HepG2 (cell line): ENCODE measurements around the gene TEX261. TPM values are rescaled to one million over a fixed set of nuclear protein-coding genes. Genes with fewer than 3 reads are reported as not detected.

Source experiments
- CCAR2 ChIP-seq: fragments of 200-400 bp; formaldehyde crosslinking; optimal IDR thresholded peaks from 2 replicates; pipeline ENCODE3; 2018; ENCODE audit warnings: low read depth, mild to moderate bottlenecking, low read length, moderate library complexity
- MAZ ChIP-seq, 2 experiments: sonication (generic) in 1 of 2; formaldehyde crosslinking in 1 of 2; IDR thresholded peaks; 2 replicates each; pipeline versions ENCODE4 v1.5.0 to v1.6.1; 2012 to 2020; ENCODE audit warnings: low read depth in 2 of 2, mild to moderate bottlenecking in 2 of 2, borderline replicate concordance in 1 of 2, improper control_type of control experiment in 1 of 2, low read length in 1 of 2, missing genetic modification reagents in 1 of 2, moderate library complexity in 1 of 2
- ONECUT2 ChIP-seq: sonication (generic); formaldehyde crosslinking; IDR thresholded peaks from 2 replicates; pipeline ENCODE4 v1.4.0; 2020; ENCODE audit warnings: missing genetic modification reagents
- ZGPAT ChIP-seq: IDR thresholded peaks from 2 replicates; pipeline ENCODE4 v1.6.1; 2016; ENCODE audit warnings: mild to moderate bottlenecking
- ZNF124 ChIP-seq: sonication (generic); formaldehyde crosslinking; IDR thresholded peaks from 2 replicates; pipeline ENCODE4 v1.4.0; 2020; ENCODE audit warnings: missing genetic modification reagents
- ZNF263 ChIP-seq: sonication (generic); formaldehyde crosslinking; IDR thresholded peaks from 2 replicates; pipeline ENCODE4 v1.4.0; 2020; ENCODE audit warnings: missing genetic modification reagents
- ZNF274 ChIP-seq: sonication (generic); formaldehyde crosslinking; IDR thresholded peaks from 2 replicates; pipeline ENCODE4 v1.5.1; 2020; ENCODE audit warnings: mild to moderate bottlenecking, missing genetic modification reagents
- ZNF558 ChIP-seq: sonication (generic); formaldehyde crosslinking; IDR thresholded peaks from 2 replicates; pipeline ENCODE4 v1.9.0; 2022; ENCODE audit warnings: mild to moderate bottlenecking, missing genetic modification reagents, borderline replicate concordance
- ZNF75D ChIP-seq: sonication (generic); formaldehyde crosslinking; IDR thresholded peaks from 2 replicates; pipeline ENCODE4 v1.8.1; 2023; ENCODE audit warnings: missing genetic modification reagents, mild to moderate bottlenecking, borderline replicate concordance
- polyA plus RNA-seq, 8 experiments: library from polyadenylated mRNA; depleted of rRNA in 3 of 8; stranded (reverse) in 7 of 8; unstranded in 1 of 8; fragments of >200 nt; fragmentation: Illumina TruSeq in 4 of 8; extraction: Trizol in 4 of 8; gene quantifications; 2 replicates each; pipeline versions ENCODE4 v1.2.1 to v1.2.3, GENCODE V29; 2011 to 2016; ENCODE audit warnings: low read depth in 4 of 8, missing spikeins in 1 of 8, mixed read lengths in 1 of 8; ENCODE audit not compliant: insufficient read depth in 1 of 8
- total RNA-seq, 5 experiments: library from RNA; depleted of rRNA; stranded (reverse); fragments of >200 nt; fragmentation: Illumina TruSeq; extraction: Trizol; gene quantifications; 2 replicates each; pipeline ENCODE4 v1.2.3, GENCODE V29; 2016; ENCODE audit warnings: low read depth in 1 of 5
- TF ChIP-seq, protein P1 (sequence below): sonication (generic); formaldehyde crosslinking; conservative IDR thresholded peaks from 2 replicates; pipeline ENCODE4 v1.8.0; 2022; ENCODE audit warnings: mild to moderate bottlenecking, moderate library complexity, missing genetic modification reagents

TEX261 gene
- total and polyA plus RNA-seq, 2 of the 13 experiments (the other 11 are each of a cell fraction or from before 2014, with no cell fraction given) = 43.8 to 78.7 TPM

DNA sequence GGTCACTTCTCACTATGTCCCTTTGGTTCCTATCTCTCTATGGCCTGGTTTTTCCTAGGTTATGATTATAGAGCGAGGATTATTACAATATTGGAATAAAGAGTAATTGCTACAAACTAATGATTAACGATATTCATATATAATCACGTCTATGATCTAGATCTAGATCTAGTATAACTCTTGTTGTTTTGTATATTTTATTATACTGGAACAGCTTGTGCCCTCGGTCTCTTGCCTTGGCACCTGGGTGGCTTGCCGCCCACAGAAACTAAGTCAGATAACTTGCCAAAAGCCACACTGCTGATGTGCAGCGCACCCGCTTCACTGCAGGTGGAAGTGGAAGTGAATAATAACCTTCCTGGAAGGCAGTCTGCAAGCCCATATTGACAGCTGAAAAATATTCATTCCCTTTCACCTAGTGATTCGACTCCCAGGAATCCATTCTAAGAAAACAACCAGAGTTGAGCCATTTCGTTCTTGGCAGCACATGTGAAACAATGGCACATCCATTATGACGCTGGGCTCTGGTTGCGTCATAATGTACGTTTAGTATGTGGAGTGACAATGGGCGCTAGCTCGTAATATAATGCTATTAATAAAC is 17.0 kb downstream of the TEX261 start (continued):
- TF ChIP-seq ZGPAT (CRISPR knock-in tag) (0 out of 2 replicates have a peak, but pooled peaks have one; percentile 8), ZNF274 (no peak), ZNF124 (CRISPR knock-in tag) (no peak), ZNF75D (CRISPR knock-in tag) (no peak), ZNF263 (CRISPR knock-in tag) (no peak), ONECUT2 (CRISPR knock-in tag) (no peak), ZNF558 (CRISPR knock-in tag) (no peak), MAZ (IDR thresholded peaks at IDR 0.05; ENCODE audit: borderline replicate concordance, low read depth, low read length) (no peak), MAZ (CRISPR knock-in tag; IDR thresholded peaks at IDR 0.05; ENCODE audit: low read depth) (0 out of 2 replicates have a peak, but pooled peaks have one; percentile 13), CCAR2 (no peak)
- TF ChIP-seq, protein P1, sequence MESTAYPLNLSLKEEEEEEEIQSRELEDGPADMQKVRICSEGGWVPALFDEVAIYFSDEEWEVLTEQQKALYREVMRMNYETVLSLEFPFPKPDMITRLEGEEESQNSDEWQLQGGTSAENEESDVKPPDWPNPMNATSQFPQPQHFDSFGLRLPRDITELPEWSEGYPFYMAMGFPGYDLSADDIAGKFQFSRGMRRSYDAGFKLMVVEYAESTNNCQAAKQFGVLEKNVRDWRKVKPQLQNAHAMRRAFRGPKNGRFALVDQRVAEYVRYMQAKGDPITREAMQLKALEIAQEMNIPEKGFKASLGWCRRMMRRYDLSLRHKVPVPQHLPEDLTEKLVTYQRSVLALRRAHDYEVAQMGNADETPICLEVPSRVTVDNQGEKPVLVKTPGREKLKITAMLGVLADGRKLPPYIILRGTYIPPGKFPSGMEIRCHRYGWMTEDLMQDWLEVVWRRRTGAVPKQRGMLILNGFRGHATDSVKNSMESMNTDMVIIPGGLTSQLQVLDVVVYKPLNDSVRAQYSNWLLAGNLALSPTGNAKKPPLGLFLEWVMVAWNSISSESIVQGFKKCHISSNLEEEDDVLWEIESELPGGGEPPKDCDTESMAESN = no peak
- TF ChIP-seq, all 625 proteins: peak for 14
